ENCODE measurements around the gene PPT1.

The PPT1 gene

DNA sequence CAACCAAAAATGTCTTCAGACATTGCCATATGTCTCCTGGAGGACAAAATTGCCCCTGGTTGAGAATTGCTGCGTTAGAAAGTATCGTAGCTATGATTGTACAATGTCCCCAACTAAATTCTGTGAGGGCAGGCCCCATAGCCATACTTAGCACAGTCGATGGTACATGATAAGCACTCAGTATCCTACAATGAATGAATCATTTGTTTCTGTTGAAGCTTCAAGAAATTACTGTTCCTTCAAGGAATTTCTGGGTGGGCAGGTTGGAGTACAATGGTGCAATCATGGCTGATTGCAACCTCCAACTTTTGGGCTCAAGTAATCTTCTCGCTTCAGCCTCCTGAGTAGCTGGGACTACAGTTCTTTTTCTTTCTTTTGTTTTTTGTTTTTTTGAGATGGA lies 51.9 kb downstream of the PPT1 start:
- H3K27ac ChIP-seq (ENCODE audit: low read depth, low read length, poor library complexity, severe bottlenecking): no peak overlapping the region
- no peaks in the 10 kb centered on the region for H3K9me3 ChIP-seq (ENCODE audit: low read length)
- H4K20me1 ChIP-seq (ENCODE audit: insufficient read depth, low read length): no peaks in the 10 kb centered on the region
- H3K4me1 ChIP-seq (ENCODE audit: insufficient read depth, low read length, severe bottlenecking): peaks cover 32% of the 10 kb centered on the region
- no peaks in the 10 kb centered on the region for H3K9me2 ChIP-seq (ENCODE audit: low read depth, low read length)
- no peak overlapping the region for H3K4me3 ChIP-seq (ENCODE audit: low read depth, low read length, poor library complexity, severe bottlenecking)
- no peaks in the 10 kb centered on the region for H3F3A ChIP-seq (ENCODE audit: insufficient read depth, low read length)
- no peak overlapping the region for H3K9ac ChIP-seq (ENCODE audit: low read length)
- TF ChIP-seq, protein P1, sequence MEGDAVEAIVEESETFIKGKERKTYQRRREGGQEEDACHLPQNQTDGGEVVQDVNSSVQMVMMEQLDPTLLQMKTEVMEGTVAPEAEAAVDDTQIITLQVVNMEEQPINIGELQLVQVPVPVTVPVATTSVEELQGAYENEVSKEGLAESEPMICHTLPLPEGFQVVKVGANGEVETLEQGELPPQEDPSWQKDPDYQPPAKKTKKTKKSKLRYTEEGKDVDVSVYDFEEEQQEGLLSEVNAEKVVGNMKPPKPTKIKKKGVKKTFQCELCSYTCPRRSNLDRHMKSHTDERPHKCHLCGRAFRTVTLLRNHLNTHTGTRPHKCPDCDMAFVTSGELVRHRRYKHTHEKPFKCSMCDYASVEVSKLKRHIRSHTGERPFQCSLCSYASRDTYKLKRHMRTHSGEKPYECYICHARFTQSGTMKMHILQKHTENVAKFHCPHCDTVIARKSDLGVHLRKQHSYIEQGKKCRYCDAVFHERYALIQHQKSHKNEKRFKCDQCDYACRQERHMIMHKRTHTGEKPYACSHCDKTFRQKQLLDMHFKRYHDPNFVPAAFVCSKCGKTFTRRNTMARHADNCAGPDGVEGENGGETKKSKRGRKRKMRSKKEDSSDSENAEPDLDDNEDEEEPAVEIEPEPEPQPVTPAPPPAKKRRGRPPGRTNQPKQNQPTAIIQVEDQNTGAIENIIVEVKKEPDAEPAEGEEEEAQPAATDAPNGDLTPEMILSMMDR (IDR thresholded peaks at IDR 0.05; ENCODE audit: low read length): no peak
- no peak for TF ChIP-seq EZH2 (IDR thresholded peaks at IDR 0.05; ENCODE audit: borderline replicate concordance, low read length)
- H3K36me3 ChIP-seq (ENCODE audit: insufficient read depth, low read length): peaks cover 49% of the 10 kb centered on the region
- peaks cover 85% of the 10 kb centered on the region for H3K79me2 ChIP-seq (ENCODE audit: insufficient read depth, low read length)
- no peak overlapping the region for H3K4me2 ChIP-seq (ENCODE audit: low read length)
- no peaks in the 10 kb centered on the region for H3K27me3 ChIP-seq (ENCODE audit: insufficient read depth, low read length)
- no peak overlapping the region for H2AFZ ChIP-seq (ENCODE audit: low read length)

GRCh38 chr1:40044110-40044509 lies 52.9 kb downstream of the PPT1 start:
- no peak overlapping the region; the same call in 1 of the 2 replicates for H3K9ac ChIP-seq (ENCODE audit: low read length)
- H3K4me3 ChIP-seq (ENCODE audit: low read depth, low read length, poor library complexity, severe bottlenecking): no peak overlapping the region
- H3K4me2 ChIP-seq (ENCODE audit: low read length): peak overlapping the region; percentile 25; the same call in 1 of the 2 replicates
- H3F3A ChIP-seq (ENCODE audit: insufficient read depth, low read length): peaks cover 5% of the 10 kb centered on the region; the same call in 1 of the 2 replicates
- H2AFZ ChIP-seq (ENCODE audit: low read length): no peak overlapping the region
- H3K36me3 ChIP-seq (ENCODE audit: insufficient read depth, low read length): peaks cover 39% of the 10 kb centered on the region
- peaks cover 75% of the 10 kb centered on the region for H3K79me2 ChIP-seq (ENCODE audit: insufficient read depth, low read length)
- peaks cover 38% of the 10 kb centered on the region for H3K4me1 ChIP-seq (ENCODE audit: insufficient read depth, low read length, severe bottlenecking)
- TF ChIP-seq, protein P1 (IDR thresholded peaks at IDR 0.05; ENCODE audit: low read length): no peak
- no peak for TF ChIP-seq EZH2 (IDR thresholded peaks at IDR 0.05; ENCODE audit: borderline replicate concordance, low read length)
- H3K9me3 ChIP-seq (ENCODE audit: low read length): no peaks in the 10 kb centered on the region
- peak overlapping the region; percentile 28 for H3K27ac ChIP-seq (ENCODE audit: low read depth, low read length, poor library complexity, severe bottlenecking)
- H3K9me2 ChIP-seq (ENCODE audit: low read depth, low read length): no peaks in the 10 kb centered on the region
- H3K27me3 ChIP-seq (ENCODE audit: insufficient read depth, low read length): no peaks in the 10 kb centered on the region
- no peaks in the 10 kb centered on the region for H4K20me1 ChIP-seq (ENCODE audit: insufficient read depth, low read length)

- Histone ChIP-seq H3K27ac (ENCODE audit: low read depth, low read length, poor library complexity, severe bottlenecking) (no peak overlapping the region), H3K9me3 (ENCODE audit: low read length) (no peaks in the 10 kb centered on the region), H3K9me2 (ENCODE audit: low read depth, low read length) (no peaks in the 10 kb centered on the region), H3F3A (ENCODE audit: insufficient read depth, low read length) (peaks cover 5% of the 10 kb centered on the region; the same call in 1 of the 2 replicates), H3K27me3 (ENCODE audit: insufficient read depth, low read length) (no peaks in the 10 kb centered on the region), H3K4me3 (ENCODE audit: low read depth, low read length, poor library complexity, severe bottlenecking) (peak overlapping the region; percentile 82), H3K4me1 (ENCODE audit: insufficient read depth, low read length, severe bottlenecking) (peaks cover 45% of the 10 kb centered on the region), H3K79me2 (ENCODE audit: insufficient read depth, low read length) (peaks cover 63% of the 10 kb centered on the region), H3K9ac (ENCODE audit: low read length) (peak overlapping the region; percentile 92; the same call in 1 of the 2 replicates), H4K20me1 (ENCODE audit: insufficient read depth, low read length) (no peaks in the 10 kb centered on the region), H2AFZ (ENCODE audit: low read length) (no peak overlapping the region), H3K36me3 (ENCODE audit: insufficient read depth, low read length) (peaks cover 32% of the 10 kb centered on the region), H3K4me2 (ENCODE audit: low read length) (peak overlapping the region; percentile 93)
- TF ChIP-seq EZH2 (IDR thresholded peaks at IDR 0.05; ENCODE audit: borderline replicate concordance, low read length): no peak
- TF ChIP-seq, protein P1 (IDR thresholded peaks at IDR 0.05; ENCODE audit: low read length): no peak
Observed at GRCh38 chr1:40042341-40042740, 54.7 kb downstream of the PPT1 start.
